Vagina (tissue), 2 donors: ENCODE measurements around the gene P4HA2.

Experiments
- POLR2A ChIP-seq, 2 donors: fragments of 450-650 bp; IDR thresholded peaks; one replicate each; pipeline ENCODE4 v1.6.1; 2017; ENCODE audit warnings: antibody characterized with exemption in 2 of 2, mild to moderate bottlenecking in 2 of 2, moderate library complexity in 2 of 2
- POLR2AphosphoS5 ChIP-seq, 2 donors: sonication (generic); formaldehyde crosslinking; IDR thresholded peaks; one replicate each; pipeline ENCODE4 v1.9.0; 2017; ENCODE audit warnings: antibody characterized with exemption in 2 of 2, mild to moderate bottlenecking in 2 of 2, low read depth in 1 of 2; ENCODE audit not compliant: insufficient read depth in 1 of 2
- TF ChIP-seq, protein P1 (sequence below), 3 experiments: fragments of 450-650 bp in 2 of 3; fragments of 200-600 bp in 1 of 3; sonication (generic) in 1 of 3; IDR thresholded peaks; one replicate each; pipeline ENCODE4 v1.5.1; 2017 to 2019; ENCODE audit warnings: antibody characterized with exemption in 3 of 3, mild to moderate bottlenecking in 2 of 3, moderate library complexity in 2 of 3

DNA sequence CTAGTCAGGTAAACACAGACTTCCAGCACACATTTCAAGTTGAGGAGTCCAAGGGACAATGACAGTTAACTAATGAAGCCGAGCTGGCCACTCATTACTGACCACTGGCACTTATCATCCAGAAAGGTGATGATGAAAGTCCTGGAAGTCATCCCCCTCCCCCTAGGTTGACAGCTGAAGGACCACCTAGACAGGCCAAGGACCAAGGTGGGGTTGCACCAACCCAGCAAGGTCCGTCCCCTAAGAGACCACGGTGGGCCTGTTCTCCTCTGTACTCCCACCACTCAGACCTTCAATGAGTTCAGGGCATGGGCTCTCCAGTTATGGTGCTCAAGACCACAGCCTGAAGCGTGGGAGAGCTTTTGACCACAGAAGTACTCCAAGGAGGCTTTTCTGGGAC is 13.2 kb downstream of the P4HA2 start:
- TF ChIP-seq, protein P1, sequence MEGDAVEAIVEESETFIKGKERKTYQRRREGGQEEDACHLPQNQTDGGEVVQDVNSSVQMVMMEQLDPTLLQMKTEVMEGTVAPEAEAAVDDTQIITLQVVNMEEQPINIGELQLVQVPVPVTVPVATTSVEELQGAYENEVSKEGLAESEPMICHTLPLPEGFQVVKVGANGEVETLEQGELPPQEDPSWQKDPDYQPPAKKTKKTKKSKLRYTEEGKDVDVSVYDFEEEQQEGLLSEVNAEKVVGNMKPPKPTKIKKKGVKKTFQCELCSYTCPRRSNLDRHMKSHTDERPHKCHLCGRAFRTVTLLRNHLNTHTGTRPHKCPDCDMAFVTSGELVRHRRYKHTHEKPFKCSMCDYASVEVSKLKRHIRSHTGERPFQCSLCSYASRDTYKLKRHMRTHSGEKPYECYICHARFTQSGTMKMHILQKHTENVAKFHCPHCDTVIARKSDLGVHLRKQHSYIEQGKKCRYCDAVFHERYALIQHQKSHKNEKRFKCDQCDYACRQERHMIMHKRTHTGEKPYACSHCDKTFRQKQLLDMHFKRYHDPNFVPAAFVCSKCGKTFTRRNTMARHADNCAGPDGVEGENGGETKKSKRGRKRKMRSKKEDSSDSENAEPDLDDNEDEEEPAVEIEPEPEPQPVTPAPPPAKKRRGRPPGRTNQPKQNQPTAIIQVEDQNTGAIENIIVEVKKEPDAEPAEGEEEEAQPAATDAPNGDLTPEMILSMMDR (IDR thresholded peaks at IDR 0.05): no peak
- TF ChIP-seq POLR2A (IDR thresholded peaks at IDR 0.05): no peak
- no peak for TF ChIP-seq POLR2AphosphoS5 (IDR thresholded peaks at IDR 0.05; ENCODE audit: insufficient read depth in 1 of 2, low read depth in 1 of 2)
